DOHH2 (cell line): ENCODE data around the gene KDM4C.

Experiments
- EZH2phosphoT487 ChIP-seq: fragments of 200-600 bp; sonication (generic); IDR thresholded peaks from 2 replicates; pipeline ENCODE4 v1.6.1; 2017; ENCODE audit warnings: borderline replicate concordance, mild to moderate bottlenecking, antibody characterized with exemption, low read length, moderate library complexity, mixed read lengths
- TF ChIP-seq, protein P1 (sequence below): fragments of 200-600 bp; sonication (generic); IDR thresholded peaks from one replicate; pipeline ENCODE4 v1.5.1; 2014; ENCODE audit warnings: antibody characterized with exemption, mild to moderate bottlenecking, low read depth, low read length; ENCODE audit not compliant: poor library complexity, severe bottlenecking

DNA sequence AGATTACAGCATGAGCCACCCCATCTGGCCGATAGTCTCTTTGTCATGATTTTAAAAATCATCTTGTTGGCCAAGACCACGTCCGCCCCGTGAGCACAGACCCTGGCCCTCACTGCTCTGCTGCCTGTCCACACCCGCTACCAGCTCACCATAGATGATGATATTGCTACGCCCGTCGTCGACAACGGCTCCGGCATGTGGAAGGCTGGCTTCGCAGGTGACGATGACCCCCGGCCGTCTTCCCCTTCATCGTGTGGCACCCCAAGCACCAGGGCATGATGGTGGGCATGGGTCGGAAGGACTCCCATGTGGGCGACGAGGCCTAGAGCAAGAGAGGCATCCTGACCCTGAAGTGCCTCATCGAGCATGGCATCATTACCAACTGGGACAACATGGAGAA lies 76.5 kb downstream of the KDM4C start:
- TF ChIP-seq, protein P1, sequence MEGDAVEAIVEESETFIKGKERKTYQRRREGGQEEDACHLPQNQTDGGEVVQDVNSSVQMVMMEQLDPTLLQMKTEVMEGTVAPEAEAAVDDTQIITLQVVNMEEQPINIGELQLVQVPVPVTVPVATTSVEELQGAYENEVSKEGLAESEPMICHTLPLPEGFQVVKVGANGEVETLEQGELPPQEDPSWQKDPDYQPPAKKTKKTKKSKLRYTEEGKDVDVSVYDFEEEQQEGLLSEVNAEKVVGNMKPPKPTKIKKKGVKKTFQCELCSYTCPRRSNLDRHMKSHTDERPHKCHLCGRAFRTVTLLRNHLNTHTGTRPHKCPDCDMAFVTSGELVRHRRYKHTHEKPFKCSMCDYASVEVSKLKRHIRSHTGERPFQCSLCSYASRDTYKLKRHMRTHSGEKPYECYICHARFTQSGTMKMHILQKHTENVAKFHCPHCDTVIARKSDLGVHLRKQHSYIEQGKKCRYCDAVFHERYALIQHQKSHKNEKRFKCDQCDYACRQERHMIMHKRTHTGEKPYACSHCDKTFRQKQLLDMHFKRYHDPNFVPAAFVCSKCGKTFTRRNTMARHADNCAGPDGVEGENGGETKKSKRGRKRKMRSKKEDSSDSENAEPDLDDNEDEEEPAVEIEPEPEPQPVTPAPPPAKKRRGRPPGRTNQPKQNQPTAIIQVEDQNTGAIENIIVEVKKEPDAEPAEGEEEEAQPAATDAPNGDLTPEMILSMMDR, result no peak
- TF ChIP-seq EZH2phosphoT487, result no peak
